Fibroblast of lung (primary cell): ENCODE measurements around the gene EMC9. TPM values are rescaled to one million over a fixed set of nuclear protein-coding genes. Genes with fewer than 3 reads are reported as not detected.

Experiments used
- DNase-seq, 2 donors: peaks; one replicate each; pipeline versions ENCODE4 v3.0.0 to v3.0.0-alpha.2; 2010; ENCODE audit warnings: low read depth in 2 of 2
- H2AFZ ChIP-seq: 2 replicates; pipeline ENCODE4 v1.5.1; 2012; ENCODE audit warnings: low read length, control low read depth, inconsistent platforms
- H3K27ac ChIP-seq: 2 replicates; pipeline ENCODE4 v1.5.1; 2011; ENCODE audit warnings: low read length, control low read depth; ENCODE audit not compliant: insufficient read depth
- H3K27me3 ChIP-seq: 2 replicates; pipeline ENCODE4 v1.5.1; 2011; ENCODE audit warnings: mild to moderate bottlenecking, low read length; ENCODE audit not compliant: control insufficient read depth, insufficient read depth
- H3K36me3 ChIP-seq: 2 replicates; pipeline ENCODE4 v1.5.1; 2011; ENCODE audit warnings: low read length; ENCODE audit not compliant: control insufficient read depth, insufficient read depth
- H3K4me1 ChIP-seq: 2 replicates; pipeline ENCODE4 v1.5.1; 2011; ENCODE audit warnings: low read length; ENCODE audit not compliant: control insufficient read depth, insufficient read depth; ENCODE audit errors: extremely low read depth
- H3K4me2 ChIP-seq: 2 replicates; pipeline ENCODE4 v1.5.1; 2011; ENCODE audit warnings: low read length, control low read depth; ENCODE audit not compliant: insufficient read depth; ENCODE audit errors: extremely low read depth
- H3K4me3 ChIP-seq, 4 experiments: fragments of 200-600 bp in 1 of 4; sonication (generic) in 1 of 4; replicated peaks in 1 of 4; 2 replicates each; pipeline ENCODE4 v1.5.1; 2011 to 2016; ENCODE audit warnings: low read length in 4 of 4, low read depth in 3 of 4, mild to moderate bottlenecking in 3 of 4, control low read depth in 2 of 4, inconsistent platforms in 1 of 4, mixed read lengths in 1 of 4; ENCODE audit not compliant: insufficient read depth in 1 of 4; ENCODE audit errors: control extremely low read depth in 1 of 4
- H3K79me2 ChIP-seq: 2 replicates; pipeline ENCODE4 v1.5.1; 2012; ENCODE audit warnings: mild to moderate bottlenecking, low read length, inconsistent platforms; ENCODE audit not compliant: control insufficient read depth, insufficient read depth
- H3K9ac ChIP-seq: 2 replicates; pipeline ENCODE4 v1.5.1; 2011; ENCODE audit warnings: mild to moderate bottlenecking, low read length, control low read depth; ENCODE audit not compliant: insufficient read depth
- H3K9me3 ChIP-seq: 2 replicates; pipeline ENCODE4 v1.5.1; 2012; ENCODE audit warnings: low read depth, low read length; ENCODE audit not compliant: control insufficient read depth, insufficient read depth
- H4K20me1 ChIP-seq: 2 replicates; pipeline ENCODE4 v1.5.1; 2011; ENCODE audit warnings: low read length; ENCODE audit not compliant: control insufficient read depth, insufficient read depth; ENCODE audit errors: extremely low read depth
- CTCF ChIP-seq, 2 donors: IDR thresholded peaks in 1 of 2; conservative IDR thresholded peaks in 1 of 2; 1 replicate in 1 of 2; 2 replicates in 1 of 2; pipeline ENCODE4 v1.5.1; 2011 to 2012; ENCODE audit warnings: low read length in 2 of 2, control low read depth in 1 of 2, inconsistent platforms in 1 of 2, low read depth in 1 of 2, mild to moderate bottlenecking in 1 of 2
- EZH2 ChIP-seq: IDR thresholded peaks from 2 replicates; pipeline ENCODE4 v1.5.1; 2012; ENCODE audit warnings: low read length, control low read depth, mild to moderate bottlenecking; ENCODE audit errors: missing control alignments
- polyA plus RNA-seq, 2 donors: library from polyadenylated mRNA; depleted of rRNA in 1 of 2; stranded (reverse) in 1 of 2; unstranded in 1 of 2; fragments of >200 nt; gene quantifications; 2 replicates each; pipeline ENCODE4 v1.2.1, GENCODE V29; 2011 to 2012; ENCODE audit warnings: missing spikeins in 1 of 2
- total RNA-seq: library from RNA; depleted of rRNA; stranded (reverse); fragments of >200 nt; gene quantifications from 2 replicates; pipeline ENCODE4 v1.2.1, GENCODE V29; 2014

EMC9 gene
- total and polyA plus RNA-seq, 2 donors (not counting 1 experiment from before 2014, with no cell fraction given): 6.6 to 18.0 TPM

- H3K27ac ChIP-seq: no peak overlapping the region
- H3K9ac ChIP-seq: no peak overlapping the region
- H3K36me3 ChIP-seq: peaks cover 20% of the 10 kb centered on the region
- H3K4me1 ChIP-seq: peaks cover 6% of the 10 kb centered on the region
- no peak overlapping the region for H3K4me3 ChIP-seq
- TF ChIP-seq CTCF (conservative IDR thresholded peaks at IDR 0.05 in 1 of 2, IDR thresholded peaks at IDR 0.05 in 1 of 2; ENCODE audit: low read depth in 1 of 2, low read length in 2 of 2) (no peak), EZH2 (no peak)
- no peak overlapping the region for H3K4me2 ChIP-seq
- no peak overlapping the region for H2AFZ ChIP-seq
- peaks cover 7% of the 10 kb centered on the region for H3K79me2 ChIP-seq
- no peaks in the 10 kb centered on the region for H3K27me3 ChIP-seq
- DNase-seq: no peak
- no peaks in the 10 kb centered on the region for H4K20me1 ChIP-seq
- no peaks in the 10 kb centered on the region for H3K9me3 ChIP-seq
Measured at GRCh38 chr14:24156840-24157239, 15.4 kb upstream of the EMC9 start.

GRCh38 chr14:24155100-24155499 lies 13.7 kb upstream of the EMC9 start:
- Histone ChIP-seq H4K20me1 (no peaks in the 10 kb centered on the region), H3K4me2 (no peak overlapping the region), H3K27me3 (no peaks in the 10 kb centered on the region), H2AFZ (no peak overlapping the region), H3K4me1 (no peaks in the 10 kb centered on the region), H3K9me3 (no peaks in the 10 kb centered on the region), H3K36me3 (peaks cover 28% of the 10 kb centered on the region), H3K79me2 (no peaks in the 10 kb centered on the region), H3K27ac (no peak overlapping the region), H3K9ac (no peak overlapping the region), H3K4me3 (no peak overlapping the region)
- TF ChIP-seq CTCF (conservative IDR thresholded peaks at IDR 0.05 in 1 of 2, IDR thresholded peaks at IDR 0.05 in 1 of 2; ENCODE audit: low read depth in 1 of 2, low read length in 2 of 2) (no peak), EZH2 (no peak)
- DNase-seq: no peak

- H3K9me3 ChIP-seq: no peaks in the 10 kb centered on the region
- H3K36me3 ChIP-seq: peaks cover 24% of the 10 kb centered on the region
- no peak overlapping the region for H2AFZ ChIP-seq
- H3K79me2 ChIP-seq: peaks cover 18% of the 10 kb centered on the region
- H3K4me1 ChIP-seq: no peaks in the 10 kb centered on the region
- H4K20me1 ChIP-seq: no peaks in the 10 kb centered on the region
- H3K9ac ChIP-seq: no peak overlapping the region
- H3K27me3 ChIP-seq: no peaks in the 10 kb centered on the region
- H3K4me3 ChIP-seq: no peak overlapping the region
- H3K27ac ChIP-seq: no peak overlapping the region
- DNase-seq: no peak
- no peak overlapping the region for H3K4me2 ChIP-seq
- TF ChIP-seq EZH2 (no peak), CTCF (conservative IDR thresholded peaks at IDR 0.05 in 1 of 2, IDR thresholded peaks at IDR 0.05 in 1 of 2; ENCODE audit: low read depth in 1 of 2, low read length in 2 of 2) (no peak)
Measured at GRCh38 chr14:24151404-24152080, 10.2 kb upstream of the EMC9 start.
